Tibial nerve (tissue), 4 donors: ENCODE data around the gene CSF1R. TPM values are rescaled to one million over a fixed set of nuclear protein-coding genes. Genes with fewer than 3 reads are reported as not detected.

Experiments
- DNase-seq, 2 donors: peaks; one replicate each; pipeline ENCODE4 v3.0.0-alpha.2; 2019; ENCODE audit warnings: low spot score in 2 of 2
- H3K27ac ChIP-seq, 4 donors: fragments of 200-600 bp; sonication (generic) in 3 of 4; one replicate each; pipeline ENCODE4 v1.5.1; 2017 to 2019; ENCODE audit warnings: mild to moderate bottlenecking in 1 of 4
- H3K27me3 ChIP-seq, 2 donors: fragments of 200-600 bp; sonication (generic) in 1 of 2; one replicate each; pipeline versions ENCODE4 v1.5.1 to v1.6.0; 2017 to 2019
- H3K36me3 ChIP-seq, 3 donors: fragments of 200-600 bp; sonication (generic); one replicate each; pipeline ENCODE4 v1.5.1; 2018 to 2019
- H3K4me1 ChIP-seq, 4 donors: fragments of 200-600 bp; sonication (generic) in 3 of 4; one replicate each; pipeline ENCODE4 v1.5.1; 2017 to 2019
- H3K4me3 ChIP-seq, 4 donors: fragments of 200-600 bp; sonication (generic) in 3 of 4; one replicate each; pipeline ENCODE4 v1.5.1; 2017 to 2019; ENCODE audit warnings: mild to moderate bottlenecking in 1 of 4, moderate library complexity in 1 of 4
- H3K9me3 ChIP-seq, 4 donors: fragments of 200-600 bp; sonication (generic) in 3 of 4; one replicate each; pipeline ENCODE4 v1.5.1; 2017 to 2019
- CTCF ChIP-seq, 5 experiments: fragments of 200-600 bp in 3 of 5; fragments of 450-650 bp in 2 of 5; sonication (generic) in 3 of 5; IDR thresholded peaks; one replicate each; pipeline ENCODE4 v1.5.1; 2016 to 2019; ENCODE audit warnings: antibody characterized with exemption in 5 of 5, mild to moderate bottlenecking in 3 of 5, moderate library complexity in 2 of 5
- EP300 ChIP-seq, 2 donors: sonication (generic); formaldehyde crosslinking; IDR thresholded peaks; one replicate each; pipeline ENCODE4 v1.6.1; 2017; ENCODE audit warnings: antibody characterized with exemption in 2 of 2, mild to moderate bottlenecking in 1 of 2
- POLR2A ChIP-seq, 2 donors: fragments of 450-650 bp; IDR thresholded peaks; one replicate each; pipeline ENCODE4 v1.6.1; 2017; ENCODE audit warnings: antibody characterized with exemption in 2 of 2, mild to moderate bottlenecking in 2 of 2, moderate library complexity in 2 of 2
- WGBS, 2 donors: methylation state at CpG; one replicate each; pipeline ENCODE4 v1.1.5; 2018; 5-methylcytosine and 5-hydroxymethylcytosine counted together
- total RNA-seq, 4 donors: library from RNA; depleted of rRNA; stranded (reverse); fragments of >200 nt; gene quantifications; one replicate each; pipeline ENCODE4 v1.1.0, GENCODE V29; 2016

The CSF1R gene
- total RNA-seq, 4 donors from 2014 or later, result 35.4 to 57.9 (median 45.3) TPM

- H3K36me3 ChIP-seq, result peaks cover 9 to 100% (median 13%) of the 10 kb centered on the region in 3 donors
- 94 to 96% methylated on average over 14 of the region's 14 CpGs for WGBS, 2 donors
These were observed 35.2 kb upstream of the CSF1R start for GRCh38 chr5:150121448-150122157.

GRCh38 chr5:150120617-150121447 lies 34.5 kb upstream of the CSF1R start:
- 84% methylated on average over 11 to 19 of the region's 19 CpGs for WGBS, 2 donors
- Histone ChIP-seq H3K27me3 (no peaks in the 10 kb centered on the region), H3K4me1 (peaks cover 0 to 20% (median 0%) of the 10 kb centered on the region in 4 donors), H3K27ac (peak overlapping the region in 2 of 4 donors; percentile 11 to 53), H3K4me3 (no peak overlapping the region), H3K36me3 (peaks cover 8 to 99% (median 13%) of the 10 kb centered on the region in 3 donors), H3K9me3 (no peaks in the 10 kb centered on the region)
- TF ChIP-seq CTCF (IDR thresholded peaks at IDR 0.05), result no peak
- TF ChIP-seq EP300 (IDR thresholded peaks at IDR 0.05), result no peak
- TF ChIP-seq POLR2A (IDR thresholded peaks at IDR 0.05), result no peak
- peak in 1 of 2 donors; percentile 11 for DNase-seq

More at GRCh38 chr5:150121448-150122157, 35.2 kb upstream of the CSF1R start:
- TF ChIP-seq POLR2A (IDR thresholded peaks at IDR 0.05) (no peak), EP300 (IDR thresholded peaks at IDR 0.05) (no peak), CTCF (IDR thresholded peaks at IDR 0.05) (no peak)
- no peaks in the 10 kb centered on the region for H3K9me3 ChIP-seq
- no peaks in the 10 kb centered on the region for H3K27me3 ChIP-seq
- no peak overlapping the region for H3K4me3 ChIP-seq
- peaks cover 0 to 18% (median 0%) of the 10 kb centered on the region in 4 donors for H3K4me1 ChIP-seq
- peak overlapping the region in 2 of 4 donors; percentile 11 to 53 for H3K27ac ChIP-seq
- peak in 1 of 2 donors; percentile 12 for DNase-seq

- Histone ChIP-seq H3K27me3 (no peaks in the 10 kb centered on the region), H3K36me3 (peaks cover 8 to 99% (median 13%) of the 10 kb centered on the region in 3 donors), H3K9me3 (no peaks in the 10 kb centered on the region), H3K27ac (no peak overlapping the region), H3K4me1 (peaks cover 0 to 20% (median 0%) of the 10 kb centered on the region in 4 donors), H3K4me3 (no peak overlapping the region)
- no peak for DNase-seq
- 96% methylated on average over 3 of the region's 3 CpGs for WGBS, 2 donors
- TF ChIP-seq CTCF (IDR thresholded peaks at IDR 0.05) (no peak), POLR2A (IDR thresholded peaks at IDR 0.05) (no peak), EP300 (IDR thresholded peaks at IDR 0.05) (no peak)
These were observed 33.7 kb upstream of the CSF1R start for GRCh38 chr5:150120062-150120441.

- no peaks in the 10 kb centered on the region for H3K27me3 ChIP-seq
- H3K27ac ChIP-seq, result no peak overlapping the region
- H3K36me3 ChIP-seq, result peaks cover 8 to 99% (median 13%) of the 10 kb centered on the region in 3 donors
- WGBS, 2 donors, result 71 to 79% methylated on average over 10 of the region's 10 CpGs
- TF ChIP-seq EP300 (IDR thresholded peaks at IDR 0.05), result no peak
- TF ChIP-seq CTCF (IDR thresholded peaks at IDR 0.05), result peak in 1 of 5 experiments; percentile 13
- H3K9me3 ChIP-seq, result no peaks in the 10 kb centered on the region
- peak in 1 of 2 donors; percentile 11 for DNase-seq
- no peak overlapping the region for H3K4me3 ChIP-seq
- H3K4me1 ChIP-seq, result peaks cover 0 to 20% (median 0%) of the 10 kb centered on the region in 4 donors
These were observed 33.2 kb upstream of the CSF1R start for GRCh38 chr5:150119421-150120061.
